ENCODE measurements around the gene ROPN1L. TPM values are rescaled to one million over a fixed set of nuclear protein-coding genes. Genes with fewer than 3 reads are reported as not detected.

Gene ROPN1L
- total and polyA plus RNA-seq, 2 of the 13 experiments (the other 11 are each of a cell fraction or from before 2014, with no cell fraction given): not detected

GRCh38 chr5:10403829-10404228, 37.9 kb upstream of the ROPN1L start:
- 96% methylated on average over 1 of the region's 1 CpG for WGBS (ENCODE audit: low lambda C conversion rate)
- intact Hi-C loops (cut with micrococcal nuclease; ENCODE audit: unreplicated experiment): no loop called here
- Histone ChIP-seq H3K36me3 (replicated peaks in 1 of 2; ENCODE audit: control insufficient read depth in 1 of 2, insufficient read depth in 2 of 2, low read length in 2 of 2) (peaks cover 17 to 75% of the 10 kb centered on the region in 2 experiments), H3K4me1 (ENCODE audit: insufficient read depth, low read length) (no peaks in the 10 kb centered on the region), H4K20me1 (ENCODE audit: insufficient read depth, low read length) (no peaks in the 10 kb centered on the region), H3K27ac (ENCODE audit: extremely low read length, insufficient read depth, low read length) (no peak overlapping the region), H3K9ac (ENCODE audit: insufficient read depth, low read depth, low read length) (no peak overlapping the region), H3K27me3 (ENCODE audit: control insufficient read depth in 1 of 2, insufficient read depth in 2 of 2, low read length in 2 of 2) (no peaks in the 10 kb centered on the region), H3K9me3 (ENCODE audit: low read length) (no peaks in the 10 kb centered on the region), H3K4me3 (replicated peaks in 1 of 3; ENCODE audit: insufficient read depth in 1 of 3, low read depth in 2 of 3, low read length in 3 of 3) (no peak overlapping the region), H3K79me2 (ENCODE audit: insufficient read depth, low read length) (no peaks in the 10 kb centered on the region), H3K4me2 (ENCODE audit: low read depth, low read length) (no peak overlapping the region), H2AFZ (ENCODE audit: low read length) (no peak overlapping the region)
- CTCF ChIA-PET (ENCODE audit: low intra/inter-chr PET ratio, low total read pairs): no interaction called here
- TF ChIP-seq TCF12 (IDR thresholded peaks at IDR 0.05) (no peak), TCF12 (CRISPR knock-in tag; IDR thresholded peaks at IDR 0.05) (no peak), CBX5 (CRISPR knock-in tag; IDR thresholded peaks at IDR 0.05; ENCODE audit: borderline replicate concordance) (no peak)
- no TSS peak for BruUV-seq (replicated peaks)
- FAIRE-seq (no peak), DNase-seq (ENCODE audit: low spot score) (no peak), ATAC-seq (no peak)
- in situ Hi-C loops (cut with HindIII; ENCODE audit: extremely low pct_ligation_motif_present, low pct_unique_long_range_greater_than_20kb): no loop called here
- POLR2A ChIA-PET: no interaction called here

GRCh38 chr5:10406651-10407050, 35.0 kb upstream of the ROPN1L start:
- no TSS peak for BruUV-seq (replicated peaks)
- Histone ChIP-seq H3K4me1 (ENCODE audit: insufficient read depth, low read length) (no peaks in the 10 kb centered on the region), H3K9ac (ENCODE audit: insufficient read depth, low read depth, low read length) (no peak overlapping the region), H4K20me1 (ENCODE audit: insufficient read depth, low read length) (no peaks in the 10 kb centered on the region), H3K36me3 (replicated peaks in 1 of 2; ENCODE audit: control insufficient read depth in 1 of 2, insufficient read depth in 2 of 2, low read length in 2 of 2) (peaks cover 24 to 77% of the 10 kb centered on the region in 2 experiments), H3K79me2 (ENCODE audit: insufficient read depth, low read length) (no peaks in the 10 kb centered on the region), H2AFZ (ENCODE audit: low read length) (no peak overlapping the region), H3K27ac (ENCODE audit: extremely low read length, insufficient read depth, low read length) (no peak overlapping the region), H3K9me3 (ENCODE audit: low read length) (no peaks in the 10 kb centered on the region), H3K4me2 (ENCODE audit: low read depth, low read length) (no peak overlapping the region), H3K27me3 (ENCODE audit: control insufficient read depth in 1 of 2, insufficient read depth in 2 of 2, low read length in 2 of 2) (no peaks in the 10 kb centered on the region), H3K4me3 (replicated peaks in 1 of 3; ENCODE audit: insufficient read depth in 1 of 3, low read depth in 2 of 3, low read length in 3 of 3) (no peak overlapping the region)
- WGBS (ENCODE audit: low lambda C conversion rate): 98% methylated on average over 3 of the region's 3 CpGs
- ChIA-PET POLR2A (no interaction called here), CTCF (ENCODE audit: low intra/inter-chr PET ratio, low total read pairs) (no interaction called here)
- intact Hi-C loops (cut with micrococcal nuclease; ENCODE audit: unreplicated experiment) (no loop called here), in situ Hi-C loops (cut with HindIII; ENCODE audit: extremely low pct_ligation_motif_present, low pct_unique_long_range_greater_than_20kb) (no loop called here)
- no peak for DNase-seq (ENCODE audit: low spot score)
- ATAC-seq: no peak
- FAIRE-seq: no peak
- TF ChIP-seq, protein P1, sequence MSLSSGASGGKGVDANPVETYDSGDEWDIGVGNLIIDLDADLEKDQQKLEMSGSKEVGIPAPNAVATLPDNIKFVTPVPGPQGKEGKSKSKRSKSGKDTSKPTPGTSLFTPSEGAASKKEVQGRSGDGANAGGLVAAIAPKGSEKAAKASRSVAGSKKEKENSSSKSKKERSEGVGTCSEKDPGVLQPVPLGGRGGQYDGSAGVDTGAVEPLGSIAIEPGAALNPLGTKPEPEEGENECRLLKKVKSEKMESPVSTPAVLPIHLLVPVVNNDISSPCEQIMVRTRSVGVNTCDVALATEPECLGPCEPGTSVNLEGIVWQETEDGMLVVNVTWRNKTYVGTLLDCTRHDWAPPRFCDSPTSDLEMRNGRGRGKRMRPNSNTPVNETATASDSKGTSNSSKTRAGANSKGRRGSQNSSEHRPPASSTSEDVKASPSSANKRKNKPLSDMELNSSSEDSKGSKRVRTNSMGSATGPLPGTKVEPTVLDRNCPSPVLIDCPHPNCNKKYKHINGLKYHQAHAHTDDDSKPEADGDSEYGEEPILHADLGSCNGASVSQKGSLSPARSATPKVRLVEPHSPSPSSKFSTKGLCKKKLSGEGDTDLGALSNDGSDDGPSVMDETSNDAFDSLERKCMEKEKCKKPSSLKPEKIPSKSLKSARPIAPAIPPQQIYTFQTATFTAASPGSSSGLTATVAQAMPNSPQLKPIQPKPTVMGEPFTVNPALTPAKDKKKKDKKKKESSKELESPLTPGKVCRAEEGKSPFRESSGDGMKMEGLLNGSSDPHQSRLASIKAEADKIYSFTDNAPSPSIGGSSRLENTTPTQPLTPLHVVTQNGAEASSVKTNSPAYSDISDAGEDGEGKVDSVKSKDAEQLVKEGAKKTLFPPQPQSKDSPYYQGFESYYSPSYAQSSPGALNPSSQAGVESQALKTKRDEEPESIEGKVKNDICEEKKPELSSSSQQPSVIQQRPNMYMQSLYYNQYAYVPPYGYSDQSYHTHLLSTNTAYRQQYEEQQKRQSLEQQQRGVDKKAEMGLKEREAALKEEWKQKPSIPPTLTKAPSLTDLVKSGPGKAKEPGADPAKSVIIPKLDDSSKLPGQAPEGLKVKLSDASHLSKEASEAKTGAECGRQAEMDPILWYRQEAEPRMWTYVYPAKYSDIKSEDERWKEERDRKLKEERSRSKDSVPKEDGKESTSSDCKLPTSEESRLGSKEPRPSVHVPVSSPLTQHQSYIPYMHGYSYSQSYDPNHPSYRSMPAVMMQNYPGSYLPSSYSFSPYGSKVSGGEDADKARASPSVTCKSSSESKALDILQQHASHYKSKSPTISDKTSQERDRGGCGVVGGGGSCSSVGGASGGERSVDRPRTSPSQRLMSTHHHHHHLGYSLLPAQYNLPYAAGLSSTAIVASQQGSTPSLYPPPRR (CRISPR knock-in tag; IDR thresholded peaks at IDR 0.05; ENCODE audit: borderline replicate concordance): no peak
- no peak for TF ChIP-seq FOXM1 (CRISPR knock-in tag; IDR thresholded peaks at IDR 0.05)
- TF ChIP-seq ZNF432 (CRISPR knock-in tag; IDR thresholded peaks at IDR 0.05; ENCODE audit: borderline replicate concordance): no peak
- TF ChIP-seq ZNF558 (CRISPR knock-in tag; IDR thresholded peaks at IDR 0.05; ENCODE audit: borderline replicate concordance): no peak
- TF ChIP-seq SMARCE1 (IDR thresholded peaks at IDR 0.05; ENCODE audit: borderline replicate concordance): no peak
- TF ChIP-seq ZFAT (CRISPR knock-in tag; conservative IDR thresholded peaks at IDR 0.05): no peak
- TF ChIP-seq ZNF674 (CRISPR knock-in tag; IDR thresholded peaks at IDR 0.05; ENCODE audit: low read depth): no peak
- no peak for TF ChIP-seq ZNF317 (CRISPR knock-in tag; IDR thresholded peaks at IDR 0.05)
- TF ChIP-seq ETV5 (CRISPR knock-in tag; IDR thresholded peaks at IDR 0.05; ENCODE audit: borderline replicate concordance): no peak
- TF ChIP-seq ZNF776 (CRISPR knock-in tag; IDR thresholded peaks at IDR 0.05): no peak
- no peak for TF ChIP-seq ZNF10 (CRISPR knock-in tag; IDR thresholded peaks at IDR 0.05; ENCODE audit: borderline replicate concordance, low read depth)
- TF ChIP-seq ZNF672 (CRISPR knock-in tag; IDR thresholded peaks at IDR 0.05): no peak
- TF ChIP-seq PTBP1 (IDR thresholded peaks at IDR 0.05; ENCODE audit: low read depth, low read length, poor library complexity, severe bottlenecking): no peak
